Smooth muscle cell (in vitro differentiated cells): ENCODE results near the gene HEXB. TPM values are rescaled to one million over a fixed set of nuclear protein-coding genes. Genes with fewer than 3 reads are reported as not detected.

Experiments used
- DNase-seq: peaks from one replicate; lab custom pipeline; 2025; ENCODE audit not compliant: unreplicated experiment; lab: John Stamatoyannopoulos, UW
- H2AFZ ChIP-seq: fragments of 200-600 bp; sonication (generic); 2 replicates; pipeline ENCODE4 v1.6.0; 2016; ENCODE audit warnings: antibody characterized with exemption, low read depth, mild to moderate bottlenecking
- H3F3A ChIP-seq: fragments of 200-600 bp; sonication (generic); 2 replicates; pipeline ENCODE4 v1.6.0; 2017; ENCODE audit warnings: antibody characterized with exemption, low read depth
- H3K27ac ChIP-seq: fragments of 200-600 bp; sonication (generic); 2 replicates; pipeline ENCODE4 v1.5.1; 2016; ENCODE audit warnings: low read depth, mild to moderate bottlenecking
- H3K27me3 ChIP-seq: fragments of 200-600 bp; sonication (generic); 2 replicates; pipeline ENCODE4 v1.6.1; 2016; ENCODE audit warnings: low read depth, mild to moderate bottlenecking
- H3K36me3 ChIP-seq: fragments of 200-600 bp; sonication (generic); 2 replicates; pipeline ENCODE4 v1.5.1; 2016; ENCODE audit warnings: low read depth
- H3K4me1 ChIP-seq: fragments of 200-600 bp; sonication (generic); 2 replicates; pipeline ENCODE4 v1.5.1; 2016; ENCODE audit warnings: low read depth
- H3K4me2 ChIP-seq: fragments of 200-600 bp; sonication (generic); 2 replicates; pipeline ENCODE4 v1.6.0; 2016; ENCODE audit warnings: mild to moderate bottlenecking
- H3K4me3 ChIP-seq: fragments of 200-600 bp; sonication (generic); 2 replicates; pipeline ENCODE4 v1.5.1; 2016; ENCODE audit warnings: mild to moderate bottlenecking
- H3K79me2 ChIP-seq: fragments of 200-600 bp; sonication (generic); 2 replicates; pipeline ENCODE4 v1.6.0; 2016; ENCODE audit warnings: low read depth, mild to moderate bottlenecking
- H3K9ac ChIP-seq: fragments of 200-600 bp; sonication (generic); 2 replicates; pipeline ENCODE4 v1.6.0; 2016; ENCODE audit warnings: low read depth
- H3K9me3 ChIP-seq: fragments of 200-600 bp; sonication (generic); replicated peaks from 2 replicates; pipeline ENCODE4 v1.5.1; 2016; ENCODE audit warnings: low read depth
- H4K20me1 ChIP-seq: fragments of 200-600 bp; sonication (generic); 2 replicates; pipeline ENCODE4 v1.6.0; 2016; ENCODE audit warnings: low read depth
- CTCF ChIP-seq: fragments of 200-600 bp; sonication (generic); IDR thresholded peaks from 2 replicates; pipeline ENCODE4 v1.5.1; 2017; ENCODE audit warnings: borderline replicate concordance, mild to moderate bottlenecking, antibody characterized with exemption; ENCODE audit not compliant: insufficient read depth, poor library complexity, severe bottlenecking
- WGBS: methylation state at CpG from one replicate; pipeline ENCODE4 v1.1.7; 2016; ENCODE audit warnings: low lambda C conversion rate; 5-methylcytosine and 5-hydroxymethylcytosine counted together
- polyA plus RNA-seq: library from polyadenylated mRNA; unstranded; fragments of >200 nt; fragmentation: Nextera tagmentation; extraction: Ambion mirVana; gene quantifications from 2 replicates; pipeline ENCODE4 v1.2.1, GENCODE V29; 2016
- small RNA-seq: library from RNA; depleted of rRNA; stranded (forward); fragments of <200 nt; gene quantifications from one replicate; pipeline ENCODE3, GENCODE V24; 2014
- total RNA-seq: library from RNA; depleted of rRNA; stranded (reverse); fragments of >200 nt; gene quantifications from 2 replicates; pipeline ENCODE4 v1.2.3, GENCODE V29; 2014

HEXB gene
- total and polyA plus RNA-seq, 2 experiments from 2014 or later: 108 to 111 TPM

GRCh38 chr5:74766418-74766848 is 81.4 kb downstream of the HEXB start:
- Histone ChIP-seq H4K20me1 (no peaks in the 10 kb centered on the region), H2AFZ (peak overlapping the region; percentile 99), H3K27me3 (no peaks in the 10 kb centered on the region), H3K4me2 (peak overlapping the region; percentile 93), H3K27ac (peak overlapping the region; percentile 46), H3K9ac (peak overlapping the region; percentile 82), H3K79me2 (peaks cover 40% of the 10 kb centered on the region), H3K9me3 (no peaks in the 10 kb centered on the region), H3K4me1 (peaks cover 18% of the 10 kb centered on the region), H3K36me3 (peaks cover 11% of the 10 kb centered on the region), H3F3A (no peaks in the 10 kb centered on the region), H3K4me3 (peak overlapping the region; percentile 94)
- no peak for DNase-seq
- WGBS: 5% methylated on average over 10 of the region's 10 CpGs
- peak; percentile 37 for TF ChIP-seq CTCF

GRCh38 chr5:74766849-74767578 is 82.0 kb downstream of the HEXB start, which contains the start of the genes GFM2 and NSA2:
TSS of gene GFM2 (minus strand) at chr5:74767117. CDS start at chr5:74763742, 3,375 bp downstream.
TSS of gene NSA2 (plus strand) at chr5:74767249. CDS start at chr5:74767361, 112 bp downstream.
- peak; percentile 64 for DNase-seq
- H4K20me1 ChIP-seq: no peaks in the 10 kb centered on the region
- H3K9me3 ChIP-seq: no peaks in the 10 kb centered on the region
- H3K4me3 ChIP-seq: peak within 1 kb of the TSS; percentile 94
- peak within 1 kb of the TSS; percentile 93 for H3K4me2 ChIP-seq
- H3K27me3 ChIP-seq: no peaks in the 10 kb centered on the region
- H3F3A ChIP-seq: no peaks in the 10 kb centered on the region
- peak within 1 kb of the TSS; percentile 65 for H3K27ac ChIP-seq
- H3K9ac ChIP-seq: peak within 1 kb of the TSS; percentile 82
- TF ChIP-seq CTCF: no peak
- under 1% methylated on average over 54 of the region's 54 CpGs for WGBS
- H3K79me2 ChIP-seq: peaks cover 40% of the 10 kb centered on the region
- H3K36me3 ChIP-seq: peaks cover 11% of the 10 kb centered on the region
- peak within 1 kb of the TSS; percentile 99 for H2AFZ ChIP-seq
- H3K4me1 ChIP-seq: peaks cover 18% of the 10 kb centered on the region

GRCh38 chr5:74767579-74767913 is 82.5 kb downstream of the HEXB start:
- Histone ChIP-seq H3K27me3 (no peaks in the 10 kb centered on the region), H3K4me1 (peaks cover 18% of the 10 kb centered on the region), H2AFZ (peak overlapping the region; percentile 99), H4K20me1 (no peaks in the 10 kb centered on the region), H3K27ac (no peak overlapping the region), H3K9me3 (no peaks in the 10 kb centered on the region), H3K36me3 (peaks cover 14% of the 10 kb centered on the region), H3F3A (no peaks in the 10 kb centered on the region), H3K79me2 (peaks cover 40% of the 10 kb centered on the region), H3K4me3 (peak overlapping the region; percentile 94), H3K9ac (peak overlapping the region; percentile 71), H3K4me2 (peak overlapping the region; percentile 93)
- WGBS: 0% methylated on average over 9 of the region's 9 CpGs
- no peak for TF ChIP-seq CTCF
- DNase-seq: no peak

Small RNAs within 50 kb of the gene (small RNA-seq; reads per million reads assigned to genes)
- not detected for gene RNU6-658P

Other genes starting within 250 kb of the HEXB start
- 110 and 117 TPM in 2 replicates for gene ENC1, start 44.5 kb upstream of the HEXB start, total RNA-seq
- gene ENC1, start 44.5 kb upstream of the HEXB start, polyA plus RNA-seq: 17.4 and 73.4 TPM in 2 replicates
- 46.7 and 53.7 TPM in 2 replicates for gene GFM2, start 81.9 kb downstream of the HEXB start, total RNA-seq
- 18.6 and 22.9 TPM in 2 replicates for gene GFM2, start 81.9 kb downstream of the HEXB start, polyA plus RNA-seq
- gene NSA2, start 82.0 kb downstream of the HEXB start, total RNA-seq: 65.2 and 111 TPM in 2 replicates
- 43.6 and 57.1 TPM in 2 replicates for gene NSA2, start 82.0 kb downstream of the HEXB start, polyA plus RNA-seq
- gene FAM169A, start 181.2 kb downstream of the HEXB start, total RNA-seq: 4.0 and 7.5 TPM in 2 replicates
- 0.70 and 1.0 TPM in 2 replicates for gene FAM169A, start 181.2 kb downstream of the HEXB start, polyA plus RNA-seq